Measurements from ENCODE around the gene CARD19.

GRCh38 chr9:93132287-93132927 is 36.4 kb downstream of the CARD19 start:
- TF ChIP-seq POLR2A (IDR thresholded peaks at IDR 0.05), result no peak
- TF ChIP-seq, protein P1, sequence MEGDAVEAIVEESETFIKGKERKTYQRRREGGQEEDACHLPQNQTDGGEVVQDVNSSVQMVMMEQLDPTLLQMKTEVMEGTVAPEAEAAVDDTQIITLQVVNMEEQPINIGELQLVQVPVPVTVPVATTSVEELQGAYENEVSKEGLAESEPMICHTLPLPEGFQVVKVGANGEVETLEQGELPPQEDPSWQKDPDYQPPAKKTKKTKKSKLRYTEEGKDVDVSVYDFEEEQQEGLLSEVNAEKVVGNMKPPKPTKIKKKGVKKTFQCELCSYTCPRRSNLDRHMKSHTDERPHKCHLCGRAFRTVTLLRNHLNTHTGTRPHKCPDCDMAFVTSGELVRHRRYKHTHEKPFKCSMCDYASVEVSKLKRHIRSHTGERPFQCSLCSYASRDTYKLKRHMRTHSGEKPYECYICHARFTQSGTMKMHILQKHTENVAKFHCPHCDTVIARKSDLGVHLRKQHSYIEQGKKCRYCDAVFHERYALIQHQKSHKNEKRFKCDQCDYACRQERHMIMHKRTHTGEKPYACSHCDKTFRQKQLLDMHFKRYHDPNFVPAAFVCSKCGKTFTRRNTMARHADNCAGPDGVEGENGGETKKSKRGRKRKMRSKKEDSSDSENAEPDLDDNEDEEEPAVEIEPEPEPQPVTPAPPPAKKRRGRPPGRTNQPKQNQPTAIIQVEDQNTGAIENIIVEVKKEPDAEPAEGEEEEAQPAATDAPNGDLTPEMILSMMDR (IDR thresholded peaks at IDR 0.05), result no peak
